ENCODE measurements around the gene GRIK3.
"Not testable (repeated sequence)": the region's sequence is repeated elsewhere in the genome, so short reads cannot be mapped to it uniquely, and the experiment has no call there.

Gene GRIK3

DNA sequence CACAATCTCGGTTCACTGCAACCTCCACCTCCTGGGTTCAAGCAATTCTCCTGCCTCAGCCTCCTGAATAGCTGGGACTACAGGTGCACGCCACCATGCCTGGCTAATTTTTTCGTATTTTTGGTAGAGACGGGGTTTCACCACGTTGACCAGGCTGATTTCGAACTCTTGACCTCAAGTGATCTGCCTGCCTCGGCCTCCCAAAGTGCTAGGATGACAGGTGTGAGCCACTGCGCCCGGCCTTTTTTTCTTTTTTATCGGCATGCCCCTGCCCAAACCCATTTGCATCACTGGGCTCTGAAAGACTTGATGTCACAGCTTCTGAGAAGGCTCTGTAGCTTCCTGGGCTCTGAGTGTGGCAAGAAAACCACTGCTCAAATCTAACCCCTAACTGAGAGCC, 125.0 kb downstream of the GRIK3 start:
- DNase-seq (ENCODE audit: low read depth): not testable (repeated sequence)

DNA sequence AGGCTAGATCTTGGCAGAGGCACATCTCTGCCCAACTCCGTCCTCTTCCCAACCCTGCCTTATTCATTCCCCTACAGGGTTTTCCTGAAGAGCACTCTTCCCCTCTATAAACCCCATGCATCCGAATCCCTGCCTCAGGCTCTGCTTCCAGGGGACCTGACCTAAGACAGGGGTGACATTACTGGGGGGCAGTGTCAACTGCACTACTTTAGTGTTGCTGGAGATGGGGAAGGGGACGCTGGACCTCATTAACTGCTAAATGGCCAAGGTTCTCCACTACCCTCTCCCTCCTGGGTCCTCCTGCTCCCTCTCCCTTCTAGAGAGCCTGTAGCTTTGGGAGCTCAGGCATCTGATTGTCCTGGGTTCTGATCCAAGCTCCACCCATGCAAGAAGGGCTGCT, 126.2 kb downstream of the GRIK3 start:
- DNase-seq (ENCODE audit: low read depth): no peak

DNA sequence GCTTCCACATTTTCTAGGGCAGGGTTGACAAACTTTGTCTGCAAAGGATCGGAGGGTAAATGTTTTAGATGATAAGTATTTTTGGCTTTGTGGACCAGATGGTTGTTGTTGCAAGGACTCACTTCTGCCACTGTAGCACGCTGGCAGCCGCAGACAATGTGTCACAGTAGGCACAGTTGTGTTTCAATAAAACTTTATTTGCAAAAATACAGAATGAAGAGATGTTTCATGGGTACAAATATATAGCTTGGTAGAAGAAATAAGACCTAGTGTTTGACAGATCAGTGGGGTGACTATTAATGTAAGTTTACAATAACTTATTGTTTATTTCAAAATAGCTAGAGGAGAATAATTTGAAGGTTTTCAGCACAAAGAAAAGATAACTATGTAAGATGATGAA, 127.8 kb downstream of the GRIK3 start:
- no peak for DNase-seq (ENCODE audit: low read depth)

DNA sequence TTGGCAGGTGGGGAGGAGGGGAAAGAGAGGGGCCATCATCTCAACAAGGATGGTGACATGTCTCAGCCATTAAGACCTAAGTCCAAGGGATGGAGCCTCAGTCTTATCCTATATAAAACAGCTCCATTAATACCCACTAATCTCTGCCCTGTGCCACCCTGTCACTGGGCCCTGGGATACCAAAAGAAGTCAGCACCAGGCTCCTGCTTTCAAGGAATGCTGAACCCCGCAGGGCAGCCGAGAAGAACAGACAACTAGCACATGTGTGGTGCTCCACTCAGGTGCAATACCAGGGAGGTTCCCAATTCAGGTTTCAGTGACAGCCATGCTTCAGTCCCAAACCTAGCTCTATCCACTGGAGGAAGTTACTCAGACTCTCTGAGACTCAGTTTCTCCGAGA, 128.4 kb downstream of the GRIK3 start:
- no peak for DNase-seq (ENCODE audit: low read depth)

DNA sequence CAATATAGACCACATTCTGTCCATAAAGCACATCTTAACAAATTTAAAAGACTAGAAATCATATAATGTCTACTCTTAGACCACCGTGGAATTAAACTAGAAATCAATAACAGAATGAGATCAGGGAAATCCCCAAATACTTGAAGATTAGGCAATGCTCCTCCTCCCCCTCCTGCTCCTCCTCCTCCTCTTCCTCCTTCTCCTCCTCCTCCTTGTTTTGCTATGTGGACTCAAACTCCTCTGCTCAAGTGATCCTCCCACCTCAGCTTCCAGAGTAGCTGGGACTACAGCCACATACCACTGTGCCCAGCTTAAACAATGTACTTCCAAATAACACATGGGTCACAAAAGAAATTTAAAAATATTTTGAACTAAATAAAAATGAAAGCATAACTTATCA, 134.2 kb downstream of the GRIK3 start:
- DNase-seq (ENCODE audit: low read depth): no peak

DNA sequence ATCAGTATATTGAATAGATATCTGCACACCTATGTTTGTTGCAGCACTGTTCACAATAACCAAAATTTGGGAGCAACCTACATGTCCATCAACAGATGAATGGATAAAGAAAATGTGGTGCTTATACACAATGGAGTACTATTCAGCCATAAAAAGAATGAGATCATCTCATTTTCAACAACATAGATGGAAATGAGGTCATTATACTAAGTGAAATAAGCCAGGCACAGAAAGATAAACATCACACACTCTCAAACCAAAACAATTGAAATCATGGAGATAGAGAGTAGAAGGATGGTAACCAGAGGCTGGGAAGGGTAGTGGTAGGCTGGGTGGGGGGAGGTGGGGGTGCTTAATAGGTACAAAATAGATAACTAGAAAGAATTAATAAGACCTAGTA, 136.5 kb downstream of the GRIK3 start:
- DNase-seq (ENCODE audit: low read depth): not testable (repeated sequence)

DNA sequence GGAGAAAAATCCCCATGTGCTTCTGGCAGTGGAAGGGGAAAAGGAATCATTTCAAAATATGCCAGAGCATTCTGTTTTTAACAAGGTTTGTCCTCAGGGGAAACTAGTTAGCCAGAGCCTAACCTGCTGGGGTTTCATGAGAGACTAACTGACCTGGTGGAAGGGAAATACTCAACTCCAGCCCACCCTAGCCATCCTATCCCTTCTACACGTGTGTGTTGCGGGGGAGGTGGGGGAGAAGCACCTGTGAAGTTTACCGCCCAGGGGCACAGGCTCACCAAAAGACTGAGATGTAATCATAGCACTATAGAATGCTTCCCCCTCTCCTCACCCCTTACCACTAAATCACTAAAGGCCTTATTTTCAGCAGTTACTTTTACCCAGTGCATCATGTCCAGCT, 139.5 kb downstream of the GRIK3 start:
- DNase-seq (ENCODE audit: low read depth): no peak

DNA sequence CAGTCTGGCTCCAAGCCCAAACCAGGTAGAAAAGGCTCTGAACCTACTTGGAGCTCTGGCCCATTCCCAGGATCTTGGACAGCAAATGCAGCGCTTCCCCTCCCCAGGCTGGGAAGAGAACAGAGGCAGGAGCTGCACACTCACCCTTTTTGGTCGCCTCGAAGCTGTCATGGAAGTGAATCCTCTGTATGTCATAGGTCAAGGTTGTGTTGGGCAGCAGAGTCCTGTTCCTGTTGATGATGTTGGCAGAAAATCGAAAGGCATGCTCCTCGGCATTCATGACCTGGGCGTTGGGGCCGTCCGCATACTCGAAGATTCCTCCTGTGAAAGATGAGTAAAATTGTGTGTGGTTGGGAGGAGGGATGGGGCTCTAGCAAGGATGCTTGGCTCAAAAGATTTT, 143.5 kb downstream of the GRIK3 start:
- DNase-seq (ENCODE audit: low read depth): no peak

DNA sequence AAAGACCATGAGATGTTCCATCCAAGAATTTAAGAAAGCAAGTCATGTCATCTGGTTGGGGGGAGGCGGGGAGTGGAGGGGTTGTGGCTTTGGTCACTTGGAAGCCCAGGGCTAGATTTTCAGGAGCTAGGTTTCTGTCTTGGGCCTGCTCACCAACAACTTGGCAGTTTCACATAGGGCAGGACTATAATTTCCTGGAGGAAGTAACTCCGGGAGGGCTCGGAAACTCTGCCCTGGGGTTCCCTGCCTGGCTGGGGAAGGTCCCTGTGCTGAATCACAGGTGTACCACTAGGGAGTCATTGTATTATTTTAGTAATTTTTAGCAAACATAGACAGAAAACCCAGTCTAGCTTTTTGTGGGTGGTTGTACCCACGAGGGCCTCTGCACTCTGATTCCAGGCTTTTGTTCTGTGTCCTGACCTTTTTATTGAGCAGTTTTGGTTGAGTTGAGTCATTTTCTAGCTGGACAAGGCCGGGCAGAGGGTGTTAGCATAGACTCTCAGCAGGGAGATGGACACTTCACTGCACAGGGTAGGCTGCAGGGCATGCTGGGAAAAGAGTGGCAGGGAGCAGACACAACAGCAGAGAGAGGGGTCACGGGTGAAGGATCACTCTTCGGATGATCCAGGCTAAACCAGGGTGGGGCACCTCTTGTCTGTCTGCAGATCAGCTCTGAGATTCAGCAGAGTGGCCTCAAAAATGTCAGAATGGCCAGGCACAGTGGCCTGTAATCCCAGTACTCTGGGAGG, 144.7 kb downstream of the GRIK3 start:
- no peak for DNase-seq (ENCODE audit: low read depth)

DNA sequence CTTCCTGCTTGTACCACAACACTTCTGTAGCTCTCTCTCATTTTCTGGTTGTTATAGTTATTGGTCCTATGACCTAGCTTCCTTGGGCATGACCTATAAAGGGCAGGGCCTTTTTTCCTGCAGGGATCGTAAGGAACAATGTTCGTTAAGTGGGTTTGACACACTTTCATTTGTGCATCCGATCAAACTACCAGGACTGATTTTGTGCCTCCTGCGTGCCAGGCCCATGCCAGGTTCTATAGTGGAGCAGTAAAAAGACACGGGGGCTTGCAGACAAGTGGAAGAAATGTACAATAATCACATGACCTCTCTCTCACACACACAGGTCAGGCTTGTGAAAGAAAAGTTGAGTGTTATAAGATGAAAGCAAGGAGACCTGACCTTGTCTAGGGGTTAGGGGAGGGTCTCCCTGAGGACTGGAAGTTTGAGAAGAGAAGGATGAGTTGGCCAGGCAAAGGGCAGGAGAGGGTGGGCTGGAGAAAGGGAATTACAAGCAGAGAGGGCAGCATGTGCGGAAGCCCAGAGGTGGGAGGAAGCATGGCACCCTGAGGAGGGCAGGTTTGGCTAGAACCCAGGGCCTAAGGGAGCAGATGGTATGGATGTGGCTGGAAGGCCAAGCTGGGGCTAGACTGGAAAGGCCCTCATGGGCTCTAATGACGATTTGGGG, 145.4 kb downstream of the GRIK3 start:
- DNase-seq (ENCODE audit: low read depth): no peak

DNA sequence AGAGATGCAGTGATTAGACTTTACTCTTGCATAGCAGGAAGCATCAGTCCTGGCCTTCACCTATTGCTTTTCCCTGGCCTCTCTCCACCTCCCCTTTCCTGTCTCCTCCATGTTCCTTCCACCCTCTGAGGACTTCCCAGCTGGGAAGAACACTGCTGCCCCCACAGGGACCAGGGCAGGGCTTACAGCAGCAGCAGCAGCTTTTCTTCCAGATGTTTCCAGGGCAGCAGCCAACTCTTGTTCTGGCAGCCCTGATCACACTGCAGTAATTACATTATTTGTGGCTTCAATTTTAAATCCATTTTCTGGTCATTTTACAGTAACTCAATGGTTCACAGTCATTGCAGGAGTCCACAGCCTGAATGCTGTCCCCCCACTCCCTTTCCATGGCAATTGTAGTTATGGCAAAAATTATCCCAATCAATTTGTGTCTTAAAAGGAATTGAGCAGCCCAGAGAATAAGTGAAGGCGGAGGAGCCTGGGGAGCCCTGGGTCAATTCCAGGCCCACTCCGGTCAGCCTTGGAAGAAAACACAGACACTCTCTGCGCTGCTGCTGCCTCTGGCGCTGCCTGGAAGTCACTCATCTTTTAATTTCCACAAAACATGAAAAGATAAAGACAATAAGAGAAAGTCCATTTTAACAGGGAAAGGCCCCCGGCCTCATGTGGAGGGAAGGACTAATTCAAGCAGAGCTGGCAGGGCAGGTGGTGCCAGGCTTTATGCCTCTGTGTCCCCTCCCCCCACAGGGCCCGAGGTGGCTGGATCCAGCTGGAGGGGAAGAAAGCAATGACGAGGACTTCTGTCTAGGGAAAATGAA, 148.6 kb downstream of the GRIK3 start:
- no peak for DNase-seq (ENCODE audit: low read depth)

DNA sequence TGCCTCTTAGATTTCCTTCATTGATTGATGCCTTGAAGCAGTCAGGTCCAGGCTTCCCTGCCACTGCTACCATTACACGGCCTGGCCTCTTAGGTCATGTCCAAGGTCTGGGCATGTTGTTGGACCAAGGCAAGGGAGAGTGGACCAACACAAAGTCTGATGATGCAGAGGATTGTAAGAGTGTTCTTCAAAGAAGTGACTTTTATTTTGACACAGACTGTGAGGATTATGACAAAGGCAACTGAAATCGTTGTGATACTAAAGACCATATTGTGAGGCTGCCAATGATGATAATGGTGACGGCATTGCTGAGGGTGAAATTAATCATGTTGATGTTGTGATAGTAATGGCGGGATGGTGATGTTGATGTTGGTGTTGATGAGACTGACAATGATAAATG, 149.5 kb downstream of the GRIK3 start:
- no peak for DNase-seq (ENCODE audit: low read depth)

DNA sequence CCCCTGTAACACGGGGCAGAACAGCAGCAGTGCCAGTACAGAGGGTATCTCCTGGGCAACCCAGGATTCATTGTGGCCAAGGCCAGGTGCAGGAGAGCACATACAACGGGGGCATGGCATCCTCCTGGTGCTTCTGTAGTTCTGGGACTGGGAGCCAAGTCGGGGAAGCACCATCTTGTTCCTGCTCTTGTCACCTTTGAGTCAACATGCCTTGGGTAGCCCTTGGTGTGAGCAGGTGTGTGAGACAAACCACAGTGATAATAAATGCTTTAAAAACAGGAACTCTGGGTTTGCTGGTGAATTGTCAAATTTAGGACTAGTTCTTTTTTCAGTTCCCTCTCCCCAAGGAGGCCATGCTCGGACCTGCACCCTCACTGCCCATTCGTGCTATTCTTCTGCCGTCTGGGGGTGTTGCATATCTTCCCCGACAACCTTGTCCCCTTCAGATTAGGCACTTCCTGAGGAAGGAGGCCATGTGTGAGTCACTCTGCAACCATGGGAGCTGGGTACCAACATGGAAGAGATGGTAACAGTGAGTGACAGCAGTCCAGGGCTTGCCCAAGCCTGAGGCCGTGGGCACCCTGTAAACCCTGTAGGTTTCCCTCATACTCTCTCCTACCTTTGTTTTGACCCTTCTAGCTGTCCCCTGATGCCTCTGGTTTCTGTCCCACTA, 150.2 kb downstream of the GRIK3 start:
- no peak for DNase-seq (ENCODE audit: low read depth)

DNA sequence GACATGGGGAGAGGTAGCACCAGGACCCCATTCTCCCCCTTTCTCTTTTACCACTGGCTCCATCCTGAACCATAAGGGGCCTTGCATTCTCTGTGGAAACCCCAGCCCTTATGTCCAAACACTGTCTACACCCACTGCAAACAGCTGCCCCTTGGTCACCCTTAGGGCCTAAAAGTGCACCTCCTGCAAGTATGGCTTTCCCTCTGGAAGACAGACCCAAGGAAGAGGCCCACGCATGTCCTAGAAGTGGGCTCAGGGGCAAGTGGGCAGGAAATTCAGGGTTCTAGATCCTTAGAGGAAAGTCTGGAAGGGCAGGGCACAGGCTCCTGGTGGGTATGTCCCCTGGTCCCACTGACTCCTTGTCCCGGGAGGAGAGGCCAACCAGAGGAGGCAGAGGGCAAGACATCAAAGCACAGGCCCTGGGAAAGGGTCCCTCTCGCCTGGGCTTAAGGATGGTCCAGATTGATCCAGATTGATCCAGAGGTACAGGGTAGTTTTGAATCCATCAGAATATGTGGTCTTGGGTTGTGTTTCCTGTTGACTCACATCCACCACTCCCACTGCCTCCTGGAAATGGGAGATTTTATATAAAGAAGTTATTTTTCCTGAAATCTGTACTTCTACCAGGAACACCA, 150.9 kb downstream of the GRIK3 start:
- no peak for DNase-seq (ENCODE audit: low read depth)

DNA sequence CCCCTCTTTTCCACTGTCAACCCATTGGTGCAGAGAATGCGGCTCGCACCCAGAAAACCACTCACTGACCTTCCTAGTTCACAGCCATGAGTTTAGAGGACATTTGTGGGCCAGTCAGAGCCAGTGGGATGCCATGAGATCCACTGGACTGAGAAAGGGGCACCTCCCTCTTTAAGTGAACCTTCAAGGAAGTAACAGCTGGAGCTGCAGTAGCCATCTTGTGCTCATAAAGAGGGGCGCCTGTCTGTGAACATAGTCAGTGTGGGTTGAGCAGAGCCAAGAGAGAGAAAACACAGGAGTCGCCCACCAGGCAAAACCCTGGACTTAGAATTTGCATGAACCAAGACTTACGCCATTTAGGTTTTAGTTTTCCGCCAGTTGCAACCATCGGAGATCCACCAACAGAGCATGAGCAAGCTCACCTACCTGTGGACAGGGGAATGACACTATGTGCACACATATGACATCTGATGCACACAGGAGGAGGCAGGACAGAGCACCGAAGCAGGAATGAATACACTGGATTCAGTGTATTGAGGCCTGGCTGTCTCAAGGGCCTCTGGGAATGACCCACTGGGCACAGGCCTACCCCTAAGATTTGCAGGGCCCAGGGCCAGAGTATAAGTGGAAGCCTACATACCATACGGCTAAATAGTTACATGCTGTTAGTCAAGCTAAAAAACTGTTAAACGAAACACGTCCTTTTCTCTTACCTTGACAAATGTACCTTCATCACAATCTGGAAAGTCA, 151.6 kb downstream of the GRIK3 start:
- no peak for DNase-seq (ENCODE audit: low read depth)

DNA sequence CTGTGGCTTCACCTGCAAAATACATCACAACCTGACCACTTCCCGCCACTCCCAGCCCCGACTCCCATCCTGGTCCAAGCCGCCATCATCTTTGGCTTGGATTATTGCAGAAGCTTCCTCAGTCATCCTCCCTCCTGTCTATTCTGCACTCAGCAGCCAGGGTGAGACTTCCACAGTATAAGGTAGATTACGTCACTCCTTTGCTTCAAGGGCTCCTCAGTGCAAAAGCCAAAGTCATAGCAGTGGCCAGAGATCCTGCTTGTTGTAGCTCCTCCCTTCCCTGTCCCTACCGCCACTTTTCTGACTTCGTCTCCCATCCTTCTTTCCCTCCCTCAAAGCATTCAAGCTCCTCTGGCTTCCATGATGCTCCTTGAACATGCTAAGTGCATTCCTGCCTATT, 152.8 kb downstream of the GRIK3 start:
- no peak for DNase-seq (ENCODE audit: low read depth)

DNA sequence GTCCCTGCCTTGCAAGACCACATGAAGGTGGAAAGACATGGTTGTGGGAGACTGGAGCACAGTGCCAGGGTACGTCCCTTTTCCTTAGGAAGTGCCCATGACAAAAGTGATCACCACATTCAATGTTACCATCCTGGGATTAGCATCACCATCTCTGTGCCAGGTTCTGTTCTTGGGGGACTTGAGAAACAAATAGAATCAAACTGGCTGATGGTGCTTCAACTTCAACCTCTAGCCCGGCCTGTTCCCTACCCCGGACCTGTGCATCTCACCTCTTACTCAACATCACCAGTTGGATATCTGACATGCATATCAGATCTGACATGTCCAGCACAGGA, 153.3 kb downstream of the GRIK3 start:
- no peak for DNase-seq (ENCODE audit: low read depth)

DNA sequence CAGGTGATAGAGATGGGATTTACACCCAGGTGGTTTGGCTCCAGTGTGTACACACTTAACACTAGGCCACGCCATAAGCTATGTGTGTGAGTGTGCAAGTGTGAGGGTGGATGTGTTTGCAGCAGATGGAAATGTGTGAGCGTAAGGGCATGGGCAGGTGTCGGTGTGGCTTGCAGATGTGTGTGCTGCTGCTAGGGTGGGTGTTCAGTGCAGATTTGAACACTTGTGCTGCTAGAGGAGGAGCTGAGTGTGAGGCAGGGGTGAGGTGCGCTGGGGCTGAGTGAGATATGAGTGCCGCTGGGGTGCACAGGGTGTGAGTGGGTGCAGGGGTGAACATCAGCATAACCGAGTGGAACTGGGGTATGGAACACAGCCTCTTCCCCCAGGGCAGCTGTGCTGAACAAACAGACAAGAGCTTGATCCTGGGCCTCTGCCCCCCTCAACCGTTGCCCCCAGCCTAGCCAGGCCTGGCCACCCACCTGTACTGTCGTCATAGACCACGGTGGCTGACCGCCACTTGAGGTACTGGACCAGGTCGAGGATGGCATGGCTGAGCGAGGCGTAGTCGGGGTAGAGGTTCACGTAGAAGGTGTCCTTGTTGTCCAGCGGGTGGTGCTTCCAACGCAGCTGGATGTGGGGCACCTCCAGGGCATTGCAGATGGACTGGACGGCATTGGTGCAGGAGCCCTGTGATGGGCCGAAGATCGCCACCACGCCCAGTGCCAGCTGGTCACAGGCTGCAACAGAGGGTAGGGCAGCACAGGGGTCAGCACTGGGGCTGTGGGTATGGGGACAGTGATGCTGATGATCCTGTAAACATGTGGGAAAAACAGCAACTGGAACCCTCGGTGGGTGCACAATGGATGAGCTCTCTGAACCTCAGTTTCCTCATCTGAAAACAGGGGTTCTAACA, 153.9 kb downstream of the GRIK3 start:
- DNase-seq (ENCODE audit: low read depth): no peak

DNA sequence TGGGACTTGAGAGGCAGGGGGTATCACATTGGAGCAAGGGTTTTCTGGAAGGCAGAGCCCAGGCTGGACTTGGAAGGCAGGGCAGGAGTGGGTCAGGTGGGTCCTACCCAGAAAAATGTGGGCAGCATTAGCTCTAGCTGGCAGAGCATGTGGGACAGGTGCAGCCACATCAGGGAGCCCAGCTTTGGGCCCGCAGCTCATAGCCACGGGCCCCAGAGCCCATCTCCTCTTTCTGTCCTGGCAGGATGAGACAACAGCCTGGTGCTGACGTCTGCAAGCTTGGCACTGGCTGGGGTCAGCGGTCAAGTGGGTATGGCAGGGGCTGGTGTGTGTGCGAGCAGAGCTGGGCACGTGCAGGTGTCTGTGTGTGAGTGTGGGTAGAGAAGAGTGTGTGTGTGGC, 154.7 kb downstream of the GRIK3 start:
- DNase-seq (ENCODE audit: low read depth): no peak

DNA sequence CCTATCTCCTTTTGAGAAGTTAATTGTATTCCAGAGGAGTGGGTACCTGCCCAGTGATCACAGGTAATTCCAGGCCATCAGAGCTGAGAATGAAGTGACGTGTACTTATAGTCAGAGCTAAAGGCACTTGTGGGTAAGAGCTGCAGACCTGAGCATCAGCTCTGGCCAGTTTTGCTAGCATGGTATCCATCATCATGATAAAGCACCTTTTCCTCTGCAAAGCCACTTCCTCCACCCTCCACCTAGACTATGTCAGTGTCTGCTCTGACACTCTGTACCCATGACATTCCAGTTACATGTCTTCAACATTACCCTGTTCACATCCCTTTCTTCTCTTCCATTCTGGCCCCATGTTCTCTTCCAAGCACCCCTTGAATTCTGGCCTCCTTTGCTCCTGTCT, 157.3 kb downstream of the GRIK3 start:
- no peak for DNase-seq (ENCODE audit: low read depth)
